ENCODE data around the gene SMPD1. TPM values are rescaled to one million over a fixed set of nuclear protein-coding genes. Genes with fewer than 3 reads are reported as not detected.

SMPD1 gene
- total and polyA plus RNA-seq, 2 donors (not counting 1 experiment from before 2014, with no cell fraction given), result 52.2 to 74.9 TPM

DNA sequence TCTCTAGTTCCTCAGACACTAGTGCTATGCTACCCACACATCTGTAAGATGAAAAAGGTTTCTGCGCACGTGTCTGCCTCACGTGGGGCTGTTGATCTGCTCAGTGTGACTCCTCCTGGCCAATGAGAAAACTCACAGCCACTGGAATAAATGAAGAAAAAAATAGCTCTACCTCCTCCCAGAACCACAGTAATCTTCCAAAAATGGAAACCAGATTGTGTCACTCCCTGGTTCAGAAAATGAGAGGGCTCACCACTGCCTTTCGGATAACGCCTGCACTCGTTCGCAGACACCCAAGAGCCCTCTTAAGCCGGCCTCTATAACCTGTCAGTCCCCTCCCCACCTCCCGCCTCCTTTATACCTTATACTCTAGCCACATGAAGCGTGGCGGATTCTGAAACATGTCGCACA, 23.5 kb downstream of the SMPD1 start:
- no peak overlapping the region for H3K9ac ChIP-seq (ENCODE audit: insufficient read depth, low read length)
- H3K27ac ChIP-seq (ENCODE audit: insufficient read depth, low read length), result no peak overlapping the region
- DNase-seq (ENCODE audit: low read depth in 2 of 2), result no peak
- H3K4me2 ChIP-seq (ENCODE audit: extremely low read depth, insufficient read depth, low read length), result no peak overlapping the region
- H2AFZ ChIP-seq (ENCODE audit: low read length), result no peak overlapping the region
- TF ChIP-seq, protein P1, sequence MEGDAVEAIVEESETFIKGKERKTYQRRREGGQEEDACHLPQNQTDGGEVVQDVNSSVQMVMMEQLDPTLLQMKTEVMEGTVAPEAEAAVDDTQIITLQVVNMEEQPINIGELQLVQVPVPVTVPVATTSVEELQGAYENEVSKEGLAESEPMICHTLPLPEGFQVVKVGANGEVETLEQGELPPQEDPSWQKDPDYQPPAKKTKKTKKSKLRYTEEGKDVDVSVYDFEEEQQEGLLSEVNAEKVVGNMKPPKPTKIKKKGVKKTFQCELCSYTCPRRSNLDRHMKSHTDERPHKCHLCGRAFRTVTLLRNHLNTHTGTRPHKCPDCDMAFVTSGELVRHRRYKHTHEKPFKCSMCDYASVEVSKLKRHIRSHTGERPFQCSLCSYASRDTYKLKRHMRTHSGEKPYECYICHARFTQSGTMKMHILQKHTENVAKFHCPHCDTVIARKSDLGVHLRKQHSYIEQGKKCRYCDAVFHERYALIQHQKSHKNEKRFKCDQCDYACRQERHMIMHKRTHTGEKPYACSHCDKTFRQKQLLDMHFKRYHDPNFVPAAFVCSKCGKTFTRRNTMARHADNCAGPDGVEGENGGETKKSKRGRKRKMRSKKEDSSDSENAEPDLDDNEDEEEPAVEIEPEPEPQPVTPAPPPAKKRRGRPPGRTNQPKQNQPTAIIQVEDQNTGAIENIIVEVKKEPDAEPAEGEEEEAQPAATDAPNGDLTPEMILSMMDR (conservative IDR thresholded peaks at IDR 0.05 in 1 of 2, IDR thresholded peaks at IDR 0.05 in 1 of 2; ENCODE audit: low read depth in 1 of 2, low read length in 2 of 2), result no peak
- no peak for TF ChIP-seq EZH2 (IDR thresholded peaks at IDR 0.05; ENCODE audit: low read length, missing control alignments)
- no peaks in the 10 kb centered on the region for H3K9me3 ChIP-seq (ENCODE audit: control insufficient read depth, insufficient read depth, low read depth, low read length)
- peaks cover 2% of the 10 kb centered on the region for H4K20me1 ChIP-seq (ENCODE audit: control insufficient read depth, extremely low read depth, insufficient read depth, low read length)
- peaks cover 3% of the 10 kb centered on the region for H3K79me2 ChIP-seq (ENCODE audit: control insufficient read depth, insufficient read depth, low read length)
- H3K36me3 ChIP-seq (ENCODE audit: control insufficient read depth, insufficient read depth, low read length), result peaks cover 2% of the 10 kb centered on the region
- no peak overlapping the region for H3K4me3 ChIP-seq (replicated peaks in 1 of 4; ENCODE audit: control extremely low read depth in 1 of 4, insufficient read depth in 1 of 4, low read depth in 3 of 4, low read length in 4 of 4)
- H3K27me3 ChIP-seq (ENCODE audit: control insufficient read depth, insufficient read depth, low read length), result no peaks in the 10 kb centered on the region
- H3K4me1 ChIP-seq (ENCODE audit: control insufficient read depth, extremely low read depth, insufficient read depth, low read length), result peaks cover 3% of the 10 kb centered on the region

DNA sequence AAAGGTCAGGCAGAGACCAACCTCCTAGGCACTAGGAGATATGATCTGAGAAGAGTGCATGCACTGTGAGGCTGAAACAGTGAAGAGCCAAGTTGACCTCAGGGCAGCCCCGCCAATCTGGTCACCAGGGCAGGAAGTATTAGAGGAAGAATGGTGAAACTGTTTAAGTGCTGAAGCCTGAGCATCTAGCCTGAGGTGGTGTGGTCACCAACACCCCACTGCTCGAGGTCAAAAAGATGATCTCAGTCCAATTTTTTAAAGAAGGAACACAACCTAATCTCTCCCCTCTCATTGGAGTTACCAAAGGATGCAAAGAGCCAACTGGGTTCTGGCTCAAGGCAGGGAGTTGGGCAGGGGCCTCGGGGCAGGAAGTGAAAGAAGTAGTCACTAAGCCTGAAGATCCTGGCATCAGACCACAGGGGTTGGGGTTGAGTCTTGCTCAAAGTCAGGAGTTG, 24.6 kb downstream of the SMPD1 start:
- H3K9ac ChIP-seq (ENCODE audit: insufficient read depth, low read length), result no peak overlapping the region
- H3K79me2 ChIP-seq (ENCODE audit: control insufficient read depth, insufficient read depth, low read length), result peaks cover 3% of the 10 kb centered on the region
- peaks cover 5% of the 10 kb centered on the region for H3K4me1 ChIP-seq (ENCODE audit: control insufficient read depth, extremely low read depth, insufficient read depth, low read length)
- H2AFZ ChIP-seq (ENCODE audit: low read length), result no peak overlapping the region
- no peaks in the 10 kb centered on the region for H3K9me3 ChIP-seq (ENCODE audit: control insufficient read depth, insufficient read depth, low read depth, low read length)
- peaks cover 2% of the 10 kb centered on the region for H3K36me3 ChIP-seq (ENCODE audit: control insufficient read depth, insufficient read depth, low read length)
- H3K4me2 ChIP-seq (ENCODE audit: extremely low read depth, insufficient read depth, low read length), result no peak overlapping the region
- TF ChIP-seq, protein P1 (conservative IDR thresholded peaks at IDR 0.05 in 1 of 2, IDR thresholded peaks at IDR 0.05 in 1 of 2; ENCODE audit: low read depth in 1 of 2, low read length in 2 of 2), result no peak
- TF ChIP-seq EZH2 (IDR thresholded peaks at IDR 0.05; ENCODE audit: low read length, missing control alignments), result no peak
- H3K4me3 ChIP-seq (replicated peaks in 1 of 4; ENCODE audit: control extremely low read depth in 1 of 4, insufficient read depth in 1 of 4, low read depth in 3 of 4, low read length in 4 of 4), result no peak overlapping the region
- H3K27ac ChIP-seq (ENCODE audit: insufficient read depth, low read length), result no peak overlapping the region
- no peaks in the 10 kb centered on the region for H3K27me3 ChIP-seq (ENCODE audit: control insufficient read depth, insufficient read depth, low read length)
- no peak for DNase-seq (ENCODE audit: low read depth in 2 of 2)
- peaks cover 2% of the 10 kb centered on the region for H4K20me1 ChIP-seq (ENCODE audit: control insufficient read depth, extremely low read depth, insufficient read depth, low read length)

DNA sequence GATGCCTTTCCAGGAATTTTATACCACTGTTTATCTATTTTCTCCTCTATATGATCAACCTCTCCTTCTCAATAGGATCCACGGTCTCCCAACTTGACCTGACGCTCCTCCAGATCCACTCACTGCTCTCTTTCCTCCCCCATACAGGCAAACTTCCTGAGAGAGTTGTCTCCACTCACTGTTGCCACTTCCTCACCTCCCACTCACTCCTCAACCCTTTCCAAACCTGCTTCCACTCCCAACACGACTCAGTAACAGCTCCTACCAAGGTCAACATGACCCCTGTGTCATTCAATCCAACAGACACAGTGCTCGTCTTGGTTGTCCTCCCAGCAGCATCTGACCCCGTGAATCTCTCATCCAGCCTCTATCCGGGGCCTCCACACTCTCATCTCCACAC, 25.5 kb downstream of the SMPD1 start:
- H3K27me3 ChIP-seq (ENCODE audit: control insufficient read depth, insufficient read depth, low read length), result no peaks in the 10 kb centered on the region
- peaks cover 2% of the 10 kb centered on the region for H4K20me1 ChIP-seq (ENCODE audit: control insufficient read depth, extremely low read depth, insufficient read depth, low read length)
- peaks cover 5% of the 10 kb centered on the region for H3K4me1 ChIP-seq (ENCODE audit: control insufficient read depth, extremely low read depth, insufficient read depth, low read length)
- peaks cover under 1% of the 10 kb centered on the region for H3K36me3 ChIP-seq (ENCODE audit: control insufficient read depth, insufficient read depth, low read length)
- no peak overlapping the region for H3K4me2 ChIP-seq (ENCODE audit: extremely low read depth, insufficient read depth, low read length)
- no peak overlapping the region for H2AFZ ChIP-seq (ENCODE audit: low read length)
- H3K27ac ChIP-seq (ENCODE audit: insufficient read depth, low read length), result no peak overlapping the region
- no peak for DNase-seq (ENCODE audit: low read depth in 2 of 2)
- no peaks in the 10 kb centered on the region for H3K9me3 ChIP-seq (ENCODE audit: control insufficient read depth, insufficient read depth, low read depth, low read length)
- H3K4me3 ChIP-seq (replicated peaks in 1 of 4; ENCODE audit: control extremely low read depth in 1 of 4, insufficient read depth in 1 of 4, low read depth in 3 of 4, low read length in 4 of 4), result no peak overlapping the region
- peaks cover 3% of the 10 kb centered on the region for H3K79me2 ChIP-seq (ENCODE audit: control insufficient read depth, insufficient read depth, low read length)
- no peak overlapping the region for H3K9ac ChIP-seq (ENCODE audit: insufficient read depth, low read length)
- TF ChIP-seq, protein P1 (conservative IDR thresholded peaks at IDR 0.05 in 1 of 2, IDR thresholded peaks at IDR 0.05 in 1 of 2; ENCODE audit: low read depth in 1 of 2, low read length in 2 of 2), result no peak
- no peak for TF ChIP-seq EZH2 (IDR thresholded peaks at IDR 0.05; ENCODE audit: low read length, missing control alignments)
